PFSK-1 (cell line): ENCODE results near the gene PTGIS.

Source experiments
- FOXP2 ChIP-seq: optimal IDR thresholded peaks from 2 replicates; pipeline ENCODE3; 2011; ENCODE audit warnings: borderline replicate concordance, control low read depth, inconsistent platforms; ENCODE audit not compliant: insufficient read depth; ENCODE audit errors: extremely low read length, extremely low read depth
- POLR2AphosphoS5 ChIP-seq: IDR thresholded peaks from 2 replicates; pipeline ENCODE4 v1.6.1; 2012; ENCODE audit warnings: low read depth, mild to moderate bottlenecking, control low read depth, low read length, moderate library complexity
- SIN3A ChIP-seq: IDR thresholded peaks from 2 replicates; pipeline ENCODE4 v1.6.1; 2012; ENCODE audit warnings: mild to moderate bottlenecking, low read length, moderate library complexity, borderline replicate concordance; ENCODE audit not compliant: insufficient read depth
- TAF1 ChIP-seq: IDR thresholded peaks from 2 replicates; pipeline ENCODE4 v1.6.1; 2012; ENCODE audit warnings: low read length, control low read depth, borderline replicate concordance; ENCODE audit not compliant: insufficient read depth
- TF ChIP-seq, protein P1 (sequence below), 2 experiments: IDR thresholded peaks; 2 replicates each; pipeline versions ENCODE4 v1.6.1 to v1.8.0; 2011 to 2012; ENCODE audit warnings: low read depth in 2 of 2, low read length in 2 of 2, control low read depth in 1 of 2, inconsistent platforms in 1 of 2, mild to moderate bottlenecking in 1 of 2, moderate library complexity in 1 of 2; ENCODE audit not compliant: insufficient read depth in 1 of 2

The PTGIS gene

DNA sequence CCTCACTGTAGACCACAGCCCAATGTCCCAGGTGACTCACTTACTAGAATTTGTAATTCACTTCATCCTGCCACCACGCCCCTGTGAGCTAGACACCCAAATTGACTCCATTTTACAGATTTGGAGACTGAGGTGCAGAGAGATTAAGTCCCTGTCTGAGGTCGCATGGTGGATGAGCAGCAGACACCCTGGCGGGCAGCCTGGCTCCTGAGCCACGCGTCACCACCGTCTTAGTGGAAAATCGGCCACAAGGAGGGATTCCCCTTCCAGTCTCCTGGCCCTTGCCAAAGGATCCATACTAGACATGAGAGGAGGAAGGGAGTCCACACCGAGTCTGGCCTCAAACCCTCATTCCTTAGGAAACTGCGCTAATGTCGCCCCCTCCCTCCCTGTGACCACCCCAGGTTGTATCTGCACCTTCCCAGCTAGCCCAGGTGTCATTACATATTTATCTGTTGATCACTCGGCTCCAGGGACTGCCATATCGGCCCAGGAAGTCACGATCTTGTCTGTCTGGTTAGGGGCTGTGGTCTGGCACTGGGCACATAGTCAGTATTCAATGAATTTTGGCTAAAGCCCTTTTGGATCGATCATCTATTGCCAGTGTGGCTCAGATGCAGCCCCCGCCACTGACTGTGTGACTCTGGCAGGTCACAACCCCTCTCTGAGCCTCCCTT lies 25.7 kb upstream of the PTGIS start:
- no peak for TF ChIP-seq TAF1
- TF ChIP-seq SIN3A: no peak
- TF ChIP-seq, protein P1, sequence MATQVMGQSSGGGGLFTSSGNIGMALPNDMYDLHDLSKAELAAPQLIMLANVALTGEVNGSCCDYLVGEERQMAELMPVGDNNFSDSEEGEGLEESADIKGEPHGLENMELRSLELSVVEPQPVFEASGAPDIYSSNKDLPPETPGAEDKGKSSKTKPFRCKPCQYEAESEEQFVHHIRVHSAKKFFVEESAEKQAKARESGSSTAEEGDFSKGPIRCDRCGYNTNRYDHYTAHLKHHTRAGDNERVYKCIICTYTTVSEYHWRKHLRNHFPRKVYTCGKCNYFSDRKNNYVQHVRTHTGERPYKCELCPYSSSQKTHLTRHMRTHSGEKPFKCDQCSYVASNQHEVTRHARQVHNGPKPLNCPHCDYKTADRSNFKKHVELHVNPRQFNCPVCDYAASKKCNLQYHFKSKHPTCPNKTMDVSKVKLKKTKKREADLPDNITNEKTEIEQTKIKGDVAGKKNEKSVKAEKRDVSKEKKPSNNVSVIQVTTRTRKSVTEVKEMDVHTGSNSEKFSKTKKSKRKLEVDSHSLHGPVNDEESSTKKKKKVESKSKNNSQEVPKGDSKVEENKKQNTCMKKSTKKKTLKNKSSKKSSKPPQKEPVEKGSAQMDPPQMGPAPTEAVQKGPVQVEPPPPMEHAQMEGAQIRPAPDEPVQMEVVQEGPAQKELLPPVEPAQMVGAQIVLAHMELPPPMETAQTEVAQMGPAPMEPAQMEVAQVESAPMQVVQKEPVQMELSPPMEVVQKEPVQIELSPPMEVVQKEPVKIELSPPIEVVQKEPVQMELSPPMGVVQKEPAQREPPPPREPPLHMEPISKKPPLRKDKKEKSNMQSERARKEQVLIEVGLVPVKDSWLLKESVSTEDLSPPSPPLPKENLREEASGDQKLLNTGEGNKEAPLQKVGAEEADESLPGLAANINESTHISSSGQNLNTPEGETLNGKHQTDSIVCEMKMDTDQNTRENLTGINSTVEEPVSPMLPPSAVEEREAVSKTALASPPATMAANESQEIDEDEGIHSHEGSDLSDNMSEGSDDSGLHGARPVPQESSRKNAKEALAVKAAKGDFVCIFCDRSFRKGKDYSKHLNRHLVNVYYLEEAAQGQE (IDR thresholded peaks at IDR 0.05; ENCODE audit: insufficient read depth in 1 of 2, low read depth in 2 of 2, low read length in 2 of 2): no peak
- TF ChIP-seq FOXP2: no peak
- TF ChIP-seq POLR2AphosphoS5: no peak

DNA sequence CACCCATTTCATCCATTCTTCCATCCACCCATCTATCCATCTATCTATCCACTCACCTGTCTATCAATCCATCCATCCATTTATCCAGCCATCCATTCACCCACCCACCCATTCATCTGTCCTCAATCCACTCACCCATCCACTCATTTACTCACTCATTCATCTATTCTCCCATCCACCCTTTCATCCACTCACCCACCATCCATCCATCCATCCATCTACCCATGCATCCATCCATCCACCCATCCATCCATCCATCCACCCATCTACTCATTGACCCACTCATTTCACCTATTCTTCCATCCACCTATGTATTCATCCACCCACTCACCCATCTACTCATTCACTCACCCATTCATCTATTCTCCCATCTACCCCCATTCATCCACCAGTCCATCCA lies 24.2 kb upstream of the PTGIS start:
- TF ChIP-seq FOXP2 (no peak), TAF1 (no peak), SIN3A (no peak)
- TF ChIP-seq, protein P1 (IDR thresholded peaks at IDR 0.05; ENCODE audit: insufficient read depth in 1 of 2, low read depth in 2 of 2, low read length in 2 of 2): no peak

DNA sequence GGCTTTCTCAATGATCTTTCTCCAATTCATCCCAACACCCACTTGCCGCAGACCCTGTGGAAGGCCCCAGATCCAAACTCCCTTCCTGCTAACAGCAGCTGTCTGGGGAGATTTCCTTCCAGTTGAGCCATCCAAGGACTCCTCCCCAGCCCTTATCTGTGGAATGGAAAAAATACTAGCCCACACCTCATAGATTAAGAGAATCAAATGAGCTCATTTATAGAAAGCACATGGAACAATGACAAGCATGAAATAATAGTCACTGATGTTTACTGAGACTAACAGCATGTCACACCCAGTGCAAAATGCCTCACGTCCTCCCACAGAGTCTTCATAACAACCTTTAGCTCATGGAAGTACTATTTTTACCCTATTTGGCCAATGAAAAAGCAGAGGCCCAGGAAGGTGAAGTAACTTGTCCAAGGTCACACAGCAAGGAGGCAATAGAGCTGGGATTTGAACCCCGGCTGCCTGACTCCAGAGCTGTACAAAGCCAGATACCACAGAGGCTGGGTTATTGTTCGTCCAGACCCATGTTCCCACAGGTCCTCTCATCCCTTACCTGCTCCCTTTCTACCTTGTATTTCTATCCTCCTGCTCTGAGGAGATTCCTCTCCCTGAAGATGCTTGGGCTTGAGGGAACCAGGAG lies 23.4 kb upstream of the PTGIS start:
- TF ChIP-seq, protein P1 (IDR thresholded peaks at IDR 0.05; ENCODE audit: insufficient read depth in 1 of 2, low read depth in 2 of 2, low read length in 2 of 2): no peak
- TF ChIP-seq TAF1 (no peak), FOXP2 (no peak), POLR2AphosphoS5 (no peak)

DNA sequence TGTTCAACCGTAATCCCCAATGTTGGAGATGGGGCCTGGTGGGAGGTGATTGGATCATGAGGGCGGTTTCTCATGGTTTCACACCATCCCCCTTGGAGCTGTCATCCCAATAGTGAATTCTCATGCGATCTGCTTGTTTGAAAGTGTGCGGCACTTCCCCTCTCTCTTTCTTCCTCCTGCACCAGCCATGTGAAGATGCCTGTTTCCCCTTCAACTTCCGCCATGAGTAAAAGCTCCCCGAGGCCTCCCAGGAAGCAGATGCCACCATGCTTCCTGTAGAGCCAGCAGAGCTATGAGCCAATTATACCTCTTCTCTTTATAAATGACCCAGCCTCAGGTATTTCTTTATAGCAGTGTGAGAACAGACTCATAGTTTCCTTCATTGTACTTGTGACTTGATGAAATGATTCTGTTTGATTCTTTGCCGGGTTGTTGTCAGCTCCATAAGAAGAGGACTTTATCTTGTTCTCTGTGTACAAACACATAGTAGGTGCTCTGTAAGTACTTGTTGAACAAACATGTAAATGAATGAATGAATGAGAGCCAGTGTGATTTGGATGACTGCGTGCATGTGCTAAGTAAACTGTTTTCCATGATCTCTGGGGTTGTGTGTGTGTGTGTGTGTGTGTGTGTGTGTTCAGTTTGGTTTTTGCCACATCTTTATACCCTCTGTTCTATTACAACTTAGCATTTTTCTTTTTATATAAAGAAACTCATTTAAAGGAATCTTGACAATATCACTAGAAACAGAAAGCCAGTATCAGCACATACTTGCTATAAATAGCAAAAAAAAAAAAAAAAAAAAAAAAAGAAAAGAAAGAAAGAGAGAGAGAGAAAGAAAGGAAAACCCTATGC lies 22.5 kb upstream of the PTGIS start:
- TF ChIP-seq POLR2AphosphoS5 (no peak), FOXP2 (no peak), SIN3A (no peak), TAF1 (no peak)
- TF ChIP-seq, protein P1 (IDR thresholded peaks at IDR 0.05; ENCODE audit: insufficient read depth in 1 of 2, low read depth in 2 of 2, low read length in 2 of 2): no peak
